IMR-90 (cell line): ENCODE measurements around the gene LRSAM1. TPM values are rescaled to one million over a fixed set of nuclear protein-coding genes. Genes with fewer than 3 reads are reported as not detected.
A peak's percentile ranks its signal among the peaks of the same experiment; 100 is the strongest.

ENCODE experiments used
- ATAC-seq: fragments of 200-7000 bp; cut with Tn5 transposase; 2 replicates; pipeline ENCODE4 v1.9.1; 2020; ENCODE audit warnings: low read depth, mild to moderate bottlenecking, moderate library complexity
- BruUV-seq: library from RNA; stranded (reverse); fragments of 400-500 nt; replicated peaks from 2 replicates; lab custom pipeline; 2021; lab: Mats Ljungman, UMichigan
- CTCF ChIA-PET: fragments of 300-600 bp; formaldehyde crosslinking; extraction: SDS; loops from one replicate; lab custom pipeline; 2021; ENCODE audit warnings: antibody characterized with exemption; lab: Yijun Ruan, JAX
- POLR2A ChIA-PET: fragments of 300-600 bp; sonication (Branson Sonifier 250); formaldehyde crosslinking; loops from one replicate; lab custom pipeline; 2022; ENCODE audit warnings: antibody characterized with exemption; ENCODE audit not compliant: unreplicated experiment; lab: Charles Lee
- DNase-seq: peaks from one replicate; pipeline ENCODE4 v3.0.0; 2013
- H2AFZ ChIP-seq: replicated peaks from 2 replicates; pipeline ENCODE3; 2013; ENCODE audit warnings: low read length, mild to moderate bottlenecking; ENCODE audit not compliant: poor library complexity
- H2AK5ac ChIP-seq: 2 replicates; pipeline ENCODE4 v1.6.1; 2013; ENCODE audit warnings: low read depth, low read length, inconsistent platforms
- H2AK9ac ChIP-seq: replicated peaks from 2 replicates; pipeline ENCODE3; 2013; ENCODE audit warnings: mild to moderate bottlenecking, low read depth, low read length, moderate library complexity; ENCODE audit not compliant: poor library complexity
- H2BK120ac ChIP-seq: 2 replicates; pipeline ENCODE4 v1.6.1; 2013; ENCODE audit warnings: low read depth, low read length, inconsistent platforms
- H2BK15ac ChIP-seq: 3 replicates; pipeline ENCODE4 v1.6.1; 2013; ENCODE audit warnings: low read depth, low read length, inconsistent platforms
- H2BK20ac ChIP-seq: 2 replicates; pipeline ENCODE4 v1.6.1; 2013; ENCODE audit warnings: low read depth, mild to moderate bottlenecking, inconsistent platforms, low read length, moderate library complexity
- H2BK5ac ChIP-seq: 2 replicates; pipeline ENCODE4 v1.6.1; 2013; ENCODE audit warnings: mild to moderate bottlenecking, low read depth, low read length, inconsistent platforms; ENCODE audit not compliant: poor library complexity, severe bottlenecking
- H3K14ac ChIP-seq: replicated peaks from 2 replicates; pipeline ENCODE4 v1.6.1; 2013; ENCODE audit warnings: low read depth, low read length, inconsistent platforms
- H3K18ac ChIP-seq: 2 replicates; pipeline ENCODE4 v1.6.1; 2013; ENCODE audit warnings: low read depth, low read length, control low read depth
- H3K23ac ChIP-seq: 2 replicates; pipeline ENCODE4 v1.6.1; 2013; ENCODE audit warnings: low read depth, low read length, inconsistent platforms
- H3K27ac ChIP-seq: 2 replicates; pipeline ENCODE4 v1.5.1; 2013; ENCODE audit warnings: mild to moderate bottlenecking, control low read depth, low read length; ENCODE audit not compliant: insufficient read depth
- H3K27me3 ChIP-seq: 2 replicates; pipeline ENCODE4 v1.6.1; 2013; ENCODE audit warnings: low read length; ENCODE audit not compliant: control insufficient read depth, insufficient read depth
- H3K36me3 ChIP-seq: 2 replicates; pipeline ENCODE4 v1.6.1; 2013; ENCODE audit warnings: low read length, mixed read lengths; ENCODE audit not compliant: control insufficient read depth, insufficient read depth
- H3K4ac ChIP-seq: 2 replicates; pipeline ENCODE4 v1.6.1; 2013; ENCODE audit warnings: low read depth, low read length, inconsistent platforms
- H3K4me1 ChIP-seq: 2 replicates; pipeline ENCODE4 v1.6.1; 2013; ENCODE audit warnings: low read length, mixed read lengths; ENCODE audit not compliant: control insufficient read depth, insufficient read depth
- H3K4me2 ChIP-seq: 2 replicates; pipeline ENCODE4 v1.6.1; 2013; ENCODE audit warnings: low read depth, mild to moderate bottlenecking, control low read depth, low read length, moderate library complexity
- H3K4me3 ChIP-seq: 2 replicates; pipeline ENCODE4 v1.5.1; 2013; ENCODE audit warnings: low read depth, mild to moderate bottlenecking, control low read depth, low read length, moderate library complexity; ENCODE audit not compliant: insufficient read depth
- H3K56ac ChIP-seq: 2 replicates; pipeline ENCODE4 v1.6.1; 2013; ENCODE audit warnings: low read length, inconsistent platforms; ENCODE audit not compliant: insufficient read depth; ENCODE audit errors: extremely low read depth
- H3K79me1 ChIP-seq, 2 experiments: 2 replicates each; pipeline ENCODE4 v1.6.1; 2013; ENCODE audit warnings: low read length in 2 of 2, inconsistent platforms in 1 of 2, low read depth in 1 of 2
- H3K9ac ChIP-seq: 2 replicates; pipeline ENCODE4 v1.6.1; 2013; ENCODE audit warnings: low read depth, low read length, control low read depth
- H3K9me1 ChIP-seq: 2 replicates; pipeline ENCODE4 v1.6.1; 2013; ENCODE audit warnings: low read length, inconsistent platforms; ENCODE audit not compliant: insufficient read depth
- H3K9me3 ChIP-seq: 2 replicates; pipeline ENCODE4 v1.6.1; 2013; ENCODE audit warnings: low read length; ENCODE audit not compliant: control insufficient read depth, insufficient read depth
- H4K20me1 ChIP-seq: 2 replicates; pipeline ENCODE4 v1.6.1; 2013; ENCODE audit warnings: low read length, inconsistent platforms; ENCODE audit not compliant: insufficient read depth
- H4K5ac ChIP-seq: 2 replicates; pipeline ENCODE4 v1.6.1; 2013; ENCODE audit warnings: mild to moderate bottlenecking, low read depth, low read length, control low read depth
- H4K8ac ChIP-seq, 2 experiments: 2 replicates each; pipeline ENCODE4 v1.6.1; 2013; ENCODE audit warnings: low read depth in 2 of 2, low read length in 2 of 2, control low read depth in 1 of 2, inconsistent platforms in 1 of 2
- H4K91ac ChIP-seq: 2 replicates; pipeline ENCODE4 v1.6.1; 2013; ENCODE audit warnings: low read depth, low read length, inconsistent platforms; ENCODE audit not compliant: insufficient read depth
- BHLHE40 ChIP-seq: fragments of 150-350 bp; IDR thresholded peaks from 2 replicates; pipeline ENCODE4 v1.6.1; 2016; ENCODE audit warnings: mild to moderate bottlenecking, low read depth, low read length
- MAFK ChIP-seq: IDR thresholded peaks from 2 replicates; pipeline ENCODE4 v1.6.1; 2012; ENCODE audit warnings: low read depth, low read length, improper control_type of control experiment
- WGBS, 2 experiments: methylation state at CpG; one replicate each; pipeline versions ENCODE4 v1.1.5 to v1.1.7; 2013; ENCODE audit warnings: missing lambda C conversion rate in 2 of 2; ENCODE audit not compliant: insufficient read length in 1 of 2; ENCODE audit errors: extremely low coverage in 2 of 2; 5-methylcytosine and 5-hydroxymethylcytosine counted together
- dilution Hi-C: fragments of 300-500 bp; cut with HindIII; formaldehyde crosslinking; loops from one replicate; pipeline ENCODE4 v1.14.3; 2018; ENCODE audit warnings: low sequenced_read_pairs; ENCODE audit not compliant: unreplicated experiment
- in situ Hi-C: fragments of 300-500 bp; cut with MboI; formaldehyde crosslinking; loops from 3 replicates; pipeline ENCODE4 v1.14.3; 2019; ENCODE audit warnings: low sequenced_read_pairs, inconsistent platforms, mixed read lengths
- intact Hi-C: fragments of 100-400 bp; cut with micrococcal nuclease; formaldehyde crosslinking; loops from 2 replicates; pipeline ENCODE4 v1.10.0; 2022
- polyA plus RNA-seq, 3 experiments: library from polyadenylated mRNA; depleted of rRNA; stranded (reverse); fragments of >200 nt; gene quantifications; 2 replicates each; pipeline ENCODE4 v1.2.3, GENCODE V29; 2012; ENCODE audit warnings: low replicate concordance in 1 of 3
- total RNA-seq: library from RNA; depleted of rRNA; stranded (reverse); fragments of >200 nt; gene quantifications from 2 replicates; pipeline ENCODE4 v1.2.3, GENCODE V29; 2012

Gene LRSAM1
- total and polyA plus RNA-seq, 2 of the 4 experiments (the other 2 are of a cell fraction) = 3.0 to 9.3 TPM

DNA sequence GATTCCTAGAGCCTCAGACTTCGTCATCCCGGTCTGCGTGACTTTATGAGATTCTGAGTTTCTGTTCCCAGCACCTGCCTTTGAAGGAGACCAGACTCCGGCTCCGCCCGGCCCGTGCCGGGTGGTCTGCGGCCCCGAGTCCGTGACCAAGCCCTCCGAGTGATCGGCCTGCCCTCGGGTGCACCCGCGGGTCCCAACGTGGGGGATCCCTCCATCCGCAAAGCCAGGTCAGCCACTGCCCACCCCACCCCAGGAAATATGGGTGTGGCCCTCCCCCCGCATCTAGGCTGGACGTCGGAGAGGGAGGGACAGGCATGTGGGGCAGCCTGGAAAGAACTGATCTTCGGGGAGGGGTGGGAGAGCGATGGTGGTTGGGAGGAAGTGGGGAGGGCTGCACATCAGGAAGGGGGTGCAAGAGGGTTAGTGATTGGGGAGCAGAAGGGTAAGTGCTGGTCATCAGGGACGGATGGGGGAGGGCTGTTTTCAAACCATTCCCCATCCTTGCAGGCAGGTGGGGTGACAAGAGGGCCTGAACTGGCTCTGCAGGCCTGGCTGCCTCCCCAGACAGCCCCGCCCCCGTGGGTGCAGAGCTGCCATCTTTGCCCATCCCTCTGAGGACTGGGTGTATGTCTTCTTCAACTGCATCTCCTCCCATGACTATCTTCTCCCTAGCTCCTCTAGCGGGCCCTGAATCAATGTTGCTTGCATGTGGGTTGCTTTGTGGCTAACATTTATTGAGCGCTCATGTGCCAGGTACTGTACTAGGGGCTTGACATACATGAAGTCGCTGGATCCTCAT, 747 bp downstream of the LRSAM1 start:
- intact Hi-C loops (loop anchor here (5.0 kb wide), 1 partner anchor 135 kb away; no protein-coding TSS in a partner anchor), in situ Hi-C loops (no loop called here), dilution Hi-C loops (no loop called here)
- Histone ChIP-seq H3K9me1 (peaks cover 24% of the 10 kb centered on the region), H3K4me3 (peak overlapping the region; percentile 83), H3K4ac (peak overlapping the region; percentile 92), H3K9me3 (no peaks in the 10 kb centered on the region), H2AK5ac (peak overlapping the region; percentile 89), H3K27me3 (no peaks in the 10 kb centered on the region), H2BK20ac (no peak overlapping the region), H3K4me1 (peaks cover 13% of the 10 kb centered on the region), H4K8ac (peak overlapping the region; percentile 74 to 90), H4K5ac (peak overlapping the region; percentile 60), H3K9ac (peak overlapping the region; percentile 79), H2BK15ac (peak overlapping the region; percentile 28; the same call in 1 of the 3 replicates), H2AK9ac (peak overlapping the region; percentile 100), H2BK5ac (peak overlapping the region; percentile 72), H4K91ac (peak overlapping the region; percentile 86), H3K79me1 (peaks cover 29 to 61% of the 10 kb centered on the region in 2 experiments), H2AFZ (peak overlapping the region; percentile 92), H3K14ac (peak overlapping the region; percentile 95), H3K4me2 (peak overlapping the region; percentile 80), H3K18ac (peak overlapping the region; percentile 58), H2BK120ac (peak overlapping the region; percentile 50), H3K56ac (peak overlapping the region; percentile 79), H3K27ac (peak overlapping the region; percentile 82), H3K36me3 (peaks cover 42% of the 10 kb centered on the region), H4K20me1 (peaks cover 42% of the 10 kb centered on the region), H3K23ac (peak overlapping the region; percentile 87)
- peak; percentile 57 for DNase-seq
- peak; percentile 31 for ATAC-seq
- TF ChIP-seq BHLHE40 = peak; percentile 57
- TF ChIP-seq MAFK = no peak
- CTCF ChIA-PET = interaction anchor here (0.6 kb wide), 1 partner anchor 357 kb away, joined by 4 read pairs; no protein-coding TSS in a partner anchor
- POLR2A ChIA-PET = interaction anchor here (0.6 kb wide), 1 partner anchor 8 kb away, joined by 3 read pairs; no protein-coding TSS in a partner anchor
- WGBS, 2 experiments = 0% methylated on average over 7 of the region's 29 CpGs; no CpG with 5 or more reads in 1 of the 2 experiments
- no TSS peak for BruUV-seq
